Suppressor macrophage (primary cell): ENCODE data around the gene OR2T5.
"Not testable (repeated sequence)": the region's sequence is repeated elsewhere in the genome, so short reads cannot be mapped to it uniquely, and the experiment has no call there.

Experiments used
- DNase-seq, 4 experiments: peaks; one replicate each; pipeline ENCODE4 v3.0.0-alpha.2; 2020 to 2022

OR2T5 gene

DNA sequence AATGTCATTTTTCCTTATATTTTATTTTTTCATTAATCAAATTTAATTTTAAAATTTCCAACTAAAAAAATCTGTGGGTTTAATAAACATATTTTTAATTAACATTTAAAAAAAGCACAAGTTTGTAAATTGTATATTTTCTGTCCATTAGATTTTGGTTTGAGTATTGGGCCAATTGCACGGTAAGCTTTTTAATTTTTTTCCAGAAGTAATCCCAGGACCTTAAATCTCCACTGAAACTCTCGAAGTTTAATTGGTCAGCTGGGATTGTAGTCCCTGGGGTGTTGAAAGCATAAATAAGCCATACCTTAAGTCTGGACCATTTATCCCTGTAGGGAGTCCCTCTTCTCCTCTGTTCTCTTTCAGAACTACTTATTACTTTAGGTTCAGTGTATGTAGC is 19.4 kb downstream of the OR2T5 start, which contains the start of gene OR2G6:
OR2G6 (plus strand) TSS at position 301 of the 400 bp plus-strand sequence. CDS start 13,574 bp downstream, outside the sequence.
- not testable (repeated sequence) for DNase-seq

DNA sequence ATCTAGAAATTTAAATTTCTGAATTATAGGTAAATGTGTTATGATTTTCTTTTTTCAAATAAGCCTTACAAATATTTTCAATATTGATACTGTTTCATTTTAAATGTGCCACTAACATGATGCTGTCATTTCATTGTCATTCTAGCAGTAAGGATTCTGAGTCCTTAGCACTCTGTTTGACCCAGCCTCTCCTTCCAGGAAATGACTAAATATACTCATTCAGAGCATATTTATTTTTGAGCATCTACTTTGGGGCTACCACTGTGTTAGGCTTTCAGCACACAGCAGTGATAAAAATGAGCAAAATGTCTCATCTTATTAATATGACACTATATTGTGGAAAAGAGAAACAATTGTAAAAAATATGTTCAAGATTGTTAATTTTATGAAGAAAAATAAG is 21.8 kb downstream of the OR2T5 start:
- DNase-seq, result not testable (repeated sequence)

DNA sequence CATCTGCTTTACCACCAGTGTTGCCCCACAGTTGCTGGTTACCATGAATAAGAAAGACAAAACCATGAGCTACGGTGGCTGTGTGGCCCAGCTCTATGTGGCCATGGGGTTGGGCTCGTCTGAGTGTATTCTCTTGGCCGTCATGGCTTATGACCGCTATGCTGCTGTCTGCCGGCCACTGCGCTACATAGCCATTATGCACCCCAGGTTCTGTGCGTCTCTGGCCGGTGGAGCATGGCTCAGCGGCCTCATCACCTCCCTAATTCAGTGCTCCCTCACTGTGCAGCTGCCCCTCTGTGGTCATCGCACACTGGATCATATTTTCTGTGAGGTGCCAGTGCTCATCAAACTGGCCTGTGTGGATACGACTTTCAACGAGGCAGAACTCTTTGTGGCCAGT is 33.5 kb downstream of the OR2T5 start:
- DNase-seq, result no peak

DNA sequence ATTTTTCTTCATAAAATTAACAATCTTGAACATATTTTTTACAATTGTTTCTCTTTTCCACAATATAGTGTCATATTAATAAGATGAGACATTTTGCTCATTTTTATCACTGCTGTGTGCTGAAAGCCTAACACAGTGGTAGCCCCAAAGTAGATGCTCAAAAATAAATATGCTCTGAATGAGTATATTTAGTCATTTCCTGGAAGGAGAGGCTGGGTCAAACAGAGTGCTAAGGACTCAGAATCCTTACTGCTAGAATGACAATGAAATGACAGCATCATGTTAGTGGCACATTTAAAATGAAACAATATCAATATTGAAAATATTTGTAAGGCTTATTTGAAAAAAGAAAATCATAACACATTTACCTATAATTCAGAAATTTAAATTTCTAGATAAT is 49.1 kb downstream of the OR2T5 start:
- not testable (repeated sequence) for DNase-seq
